ENCODE data around the gene PARVB.

The PARVB gene

DNA sequence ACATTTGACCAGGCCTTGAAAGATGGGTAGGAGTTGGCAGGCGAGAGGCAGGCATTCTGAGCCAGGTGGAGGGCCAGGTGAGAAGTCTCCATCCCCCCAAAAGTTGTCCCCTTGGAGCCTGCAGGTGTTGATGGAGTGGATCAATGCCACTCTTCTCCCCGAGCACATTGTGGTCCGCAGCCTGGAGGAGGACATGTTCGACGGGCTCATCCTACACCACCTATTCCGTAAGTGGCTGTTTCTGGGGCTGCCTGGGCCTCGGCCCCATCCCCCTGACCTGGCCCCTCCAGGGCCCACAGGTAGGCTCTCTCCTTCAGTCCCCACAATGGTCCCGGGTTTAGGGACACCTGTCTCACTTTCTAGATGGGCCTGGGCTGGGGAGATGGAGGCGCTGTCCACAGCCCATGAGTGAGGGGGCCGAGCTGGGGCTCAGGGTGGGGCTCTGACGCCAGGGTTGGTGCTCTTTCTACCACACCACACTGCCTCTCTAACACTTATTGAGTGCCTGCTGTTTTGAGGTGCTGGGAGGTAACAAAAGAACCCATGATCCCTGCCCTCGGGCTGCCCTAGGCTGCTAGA, 163.6 kb downstream of the PARVB start:
- DNase-seq = no peak

DNA sequence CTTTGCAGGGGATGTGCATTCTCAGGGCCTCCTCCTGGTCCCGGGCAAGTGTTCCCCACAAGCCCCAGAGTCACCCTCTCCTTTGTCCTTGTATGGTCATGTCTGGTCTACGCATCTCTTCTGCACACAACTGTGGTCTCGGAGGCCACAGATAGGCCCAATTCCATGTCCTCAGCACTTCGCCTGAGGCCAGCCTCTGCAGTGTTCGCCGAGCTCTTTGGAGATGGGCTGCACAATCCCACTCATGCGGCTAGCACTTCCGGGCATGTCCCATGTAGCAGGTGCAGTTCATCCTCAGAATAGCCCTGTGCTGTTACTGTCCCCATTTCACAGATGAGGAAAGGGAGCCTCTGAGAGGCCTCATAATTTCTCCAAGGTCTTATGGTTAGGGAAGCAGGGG, 164.2 kb downstream of the PARVB start:
- DNase-seq = no peak

DNA sequence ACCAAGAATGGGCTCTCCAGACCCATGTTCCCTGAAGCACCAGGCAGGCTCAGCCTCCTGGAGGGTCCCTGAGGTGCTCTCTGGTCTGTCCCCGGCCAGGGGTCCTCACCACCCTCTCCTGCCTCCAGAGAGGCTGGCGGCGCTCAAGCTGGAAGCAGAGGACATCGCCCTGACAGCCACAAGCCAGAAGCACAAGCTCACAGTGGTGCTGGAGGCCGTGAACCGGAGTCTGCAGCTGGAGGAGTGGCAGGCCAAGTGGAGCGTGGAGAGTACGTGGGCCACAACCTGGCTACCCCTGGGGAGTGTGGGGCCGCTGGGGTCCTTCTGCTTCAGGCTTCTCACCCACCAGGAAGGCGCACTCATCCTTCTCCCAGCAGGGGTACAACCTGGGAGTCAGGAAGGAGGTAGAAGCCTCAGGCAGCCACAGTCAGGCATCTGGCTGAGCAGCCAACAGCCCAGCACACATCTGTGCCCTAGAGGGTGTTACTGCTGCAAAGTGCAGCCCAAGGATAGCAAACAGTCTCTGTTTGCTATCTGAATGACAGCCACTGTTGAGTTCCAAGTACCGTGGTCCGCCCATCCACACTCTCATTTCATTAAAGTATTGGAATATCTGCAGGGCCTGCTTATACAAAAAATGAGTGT, 165.0 kb downstream of the PARVB start:
- no peak for DNase-seq

DNA sequence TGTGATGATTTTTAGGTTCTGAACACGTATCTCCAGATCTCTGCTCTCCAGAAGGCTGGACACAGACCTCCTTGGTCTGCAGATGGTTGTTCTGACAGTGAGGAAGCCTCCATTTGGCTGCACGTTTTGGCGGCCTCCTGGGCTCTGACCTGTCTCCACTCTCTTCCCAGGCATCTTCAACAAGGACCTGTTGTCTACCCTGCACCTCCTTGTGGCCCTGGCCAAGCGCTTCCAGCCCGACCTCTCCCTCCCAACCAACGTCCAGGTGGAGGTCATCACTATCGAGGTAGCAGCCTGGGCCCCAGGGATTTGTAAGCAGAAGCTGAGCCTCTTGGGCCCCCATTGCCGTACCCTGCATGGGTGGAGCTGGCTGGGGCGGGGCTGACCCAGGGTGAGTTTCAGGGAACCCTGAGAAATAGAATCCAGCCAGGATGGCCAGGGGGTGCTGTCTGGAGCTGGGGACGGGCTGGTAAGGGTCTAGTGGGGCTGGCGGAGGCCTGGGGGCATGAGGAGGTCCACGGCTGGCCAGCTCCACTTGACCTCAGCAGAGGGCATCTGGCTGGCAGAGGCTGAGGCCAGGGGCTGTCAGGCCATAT, 166.4 kb downstream of the PARVB start:
- DNase-seq = no peak

DNA sequence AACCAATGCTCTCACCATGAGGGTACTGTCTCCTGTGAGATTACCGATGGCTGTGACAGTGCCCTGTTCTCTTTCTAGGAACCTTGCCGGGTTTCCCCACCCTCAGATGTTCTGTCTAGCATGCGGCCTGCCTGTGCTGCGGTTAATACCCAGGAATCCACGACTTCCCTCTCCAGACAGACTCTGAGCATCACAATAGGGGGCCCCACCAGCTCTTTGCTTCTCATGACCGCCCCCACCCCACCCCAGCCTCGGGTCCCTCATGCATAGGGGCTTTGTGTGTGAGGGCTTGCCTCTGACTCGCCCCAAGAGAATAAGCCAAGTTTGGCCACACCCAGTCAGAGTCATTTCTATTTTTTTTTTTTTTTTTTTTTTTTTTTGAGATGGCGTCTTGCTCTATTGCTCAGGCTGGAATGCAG, 166.9 kb downstream of the PARVB start:
- DNase-seq = peak; percentile 54

DNA sequence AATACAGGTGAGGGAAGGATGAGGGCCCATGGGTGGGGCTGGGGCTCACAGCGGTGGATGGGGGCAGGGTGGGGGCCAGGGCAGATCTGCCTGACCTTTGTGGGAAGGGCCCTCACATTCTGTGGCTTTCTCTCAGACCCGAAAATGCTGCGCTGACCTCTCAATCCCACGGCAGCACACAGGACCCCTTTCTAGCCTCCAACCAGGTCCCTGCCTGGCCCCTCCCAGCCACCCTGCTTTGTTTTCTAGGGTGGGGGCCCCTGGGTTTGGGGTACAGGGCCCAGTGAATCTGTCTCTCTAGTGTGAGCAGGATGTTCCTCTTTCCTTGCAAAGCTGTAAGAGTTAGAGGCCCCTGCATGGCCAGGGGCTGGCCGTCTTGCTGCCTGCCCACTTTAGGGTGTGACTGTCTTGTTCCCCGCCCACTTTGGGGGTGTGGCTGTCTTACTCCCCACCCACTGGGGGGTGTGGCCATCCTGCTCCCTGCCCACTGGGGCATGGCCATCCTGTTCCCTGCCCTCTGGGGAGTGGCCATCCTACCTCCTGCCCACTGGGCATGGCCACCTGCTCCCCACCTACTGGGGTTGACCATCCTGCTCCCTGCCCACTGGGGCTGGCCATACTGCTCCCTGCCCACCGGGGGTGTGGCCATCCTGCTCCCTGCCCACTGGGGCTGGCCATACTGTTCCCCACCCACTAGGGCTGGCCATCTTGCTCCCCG, 168.2 kb downstream of the PARVB start:
- peak; percentile 54 for DNase-seq

DNA sequence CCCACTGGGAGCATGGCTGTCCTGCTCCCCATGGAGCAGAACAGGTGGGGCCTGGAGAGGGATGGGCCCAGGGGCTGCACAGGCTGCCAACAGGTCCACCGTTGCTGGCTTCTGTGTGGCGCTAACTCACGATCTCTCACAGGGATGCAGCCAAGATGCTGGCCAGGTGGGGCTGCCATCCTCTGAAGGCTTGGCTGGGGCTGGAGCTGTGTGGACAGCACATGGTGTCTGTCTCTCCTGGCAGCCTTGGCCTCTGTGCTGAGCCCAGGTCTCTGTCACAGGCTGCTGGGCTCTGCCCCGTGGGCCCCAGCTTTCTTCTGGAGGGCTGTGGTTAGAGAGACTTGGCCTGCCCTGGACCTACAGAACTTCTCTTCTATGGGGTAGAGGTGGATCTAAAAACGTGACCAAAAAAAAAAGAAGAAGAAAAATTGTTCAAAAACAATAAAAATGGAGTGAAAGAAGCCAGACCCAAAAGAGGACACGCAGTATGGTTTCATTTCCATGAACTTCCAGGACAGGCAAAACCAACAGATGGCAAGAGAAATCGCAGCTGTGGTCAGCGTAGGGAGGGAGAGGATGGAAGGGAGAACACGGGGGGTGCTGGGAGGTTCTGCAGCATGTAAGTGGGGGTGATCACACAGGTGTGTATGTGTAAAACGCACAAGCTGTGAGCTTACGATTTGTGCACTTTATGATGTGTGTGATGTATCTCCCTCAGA, 168.9 kb downstream of the PARVB start:
- no peak for DNase-seq

DNA sequence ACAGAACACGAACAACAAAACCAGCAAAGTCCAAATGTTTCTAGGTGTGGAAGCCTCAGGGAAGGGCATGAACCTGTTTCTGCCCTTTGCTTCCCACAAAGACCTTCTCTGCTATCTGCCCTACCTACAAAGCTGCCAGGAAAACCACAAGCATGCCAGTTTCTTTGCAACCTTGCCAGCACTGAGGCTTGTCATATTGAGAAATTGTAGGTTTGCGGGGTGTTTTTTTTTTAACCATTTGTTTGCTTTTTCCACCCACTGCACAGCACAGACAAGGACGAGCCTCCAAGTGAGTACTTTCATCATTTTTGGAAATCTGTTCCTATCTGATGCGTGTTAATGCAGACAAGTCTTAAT, 169.4 kb downstream of the PARVB start:
- peak; percentile 70 for DNase-seq

DNA sequence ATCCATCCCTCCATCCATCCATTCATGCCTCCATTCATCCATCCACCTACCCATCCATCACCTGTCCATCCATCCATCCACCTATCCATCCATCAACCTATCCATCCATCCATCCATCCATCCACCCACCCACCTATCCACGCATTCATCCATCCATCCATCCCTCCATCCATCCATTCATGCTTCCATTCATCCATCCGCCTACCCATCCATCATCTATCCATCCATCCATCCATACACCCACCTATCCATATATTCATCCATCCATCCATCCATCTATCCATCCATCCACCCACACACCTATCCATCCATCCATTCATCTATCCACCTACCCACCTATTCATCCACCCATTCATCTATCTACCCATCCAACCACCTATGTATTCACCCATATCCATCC, 170.5 kb downstream of the PARVB start:
- no peak for DNase-seq

DNA sequence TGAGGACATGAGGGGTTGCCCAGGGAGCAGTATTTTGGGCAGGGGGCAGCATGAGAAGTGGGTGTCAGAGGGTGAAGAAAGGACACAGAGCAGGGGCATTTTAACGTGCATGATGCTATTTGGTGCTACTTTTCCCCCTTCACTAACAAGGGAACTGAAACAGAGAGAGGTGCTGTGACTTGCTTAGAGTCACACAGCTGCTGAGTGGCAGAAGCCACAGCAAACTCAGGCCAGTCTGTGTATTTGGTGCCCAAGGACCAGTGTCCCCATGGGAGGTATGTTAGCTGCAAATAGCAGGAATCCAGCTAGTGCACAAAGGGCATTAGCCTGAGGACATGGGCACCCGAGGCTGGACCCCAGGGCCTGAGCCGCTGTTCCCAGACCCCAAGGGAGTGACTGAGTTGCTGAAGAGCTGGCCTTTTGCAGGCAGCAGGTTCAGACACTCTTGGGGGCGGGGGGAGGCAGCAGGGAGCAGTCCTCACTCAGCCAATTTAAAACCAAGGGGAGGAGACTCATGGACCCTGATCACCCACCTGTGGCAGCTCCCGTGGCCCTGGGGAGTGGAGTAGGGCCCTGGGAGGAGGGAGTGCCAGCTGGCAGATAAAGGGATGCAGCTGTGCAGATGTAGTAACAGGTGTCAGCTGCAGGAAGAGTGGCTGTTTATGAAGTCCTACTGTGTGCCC, 171.2 kb downstream of the PARVB start:
- no peak for DNase-seq

DNA sequence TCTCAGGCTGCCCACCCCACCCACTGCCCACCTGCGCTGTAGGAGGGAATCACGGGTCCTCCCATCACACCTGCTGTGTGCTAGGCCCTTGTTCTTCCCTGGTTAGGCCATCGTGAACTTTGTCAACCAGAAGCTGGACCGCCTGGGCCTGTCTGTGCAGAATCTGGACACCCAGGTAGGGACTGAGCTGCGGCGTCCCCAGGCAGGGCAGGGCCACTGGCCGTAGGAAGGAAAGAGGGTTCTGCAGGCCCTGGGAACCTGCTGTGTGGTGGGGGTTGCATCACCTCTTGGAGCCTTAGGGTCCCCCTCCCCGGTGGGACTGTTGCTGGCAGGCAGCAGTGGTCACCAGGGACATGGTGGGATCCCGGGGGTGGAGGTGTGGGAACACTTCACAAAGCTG, 172.1 kb downstream of the PARVB start:
- DNase-seq = no peak

DNA sequence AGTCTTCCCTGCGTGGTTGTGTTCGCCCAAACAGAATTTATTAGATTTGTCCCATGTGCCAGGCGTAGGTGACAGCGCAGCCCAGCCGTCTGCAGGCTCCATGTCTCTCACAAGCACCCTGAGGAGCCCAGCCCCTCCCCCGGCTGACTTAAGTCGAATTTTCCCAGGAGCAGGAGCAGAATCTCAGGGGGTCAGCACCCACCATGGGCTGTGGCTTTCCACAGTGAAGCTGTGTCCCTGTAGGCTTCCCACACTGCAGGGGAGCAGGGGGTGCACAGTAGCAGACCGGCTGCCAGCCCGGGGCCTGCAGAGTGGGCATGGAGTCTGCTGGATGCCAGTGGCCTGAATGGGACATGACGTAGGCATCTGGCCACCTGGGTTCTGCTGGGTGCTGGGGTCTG, 172.6 kb downstream of the PARVB start:
- DNase-seq = no peak

DNA sequence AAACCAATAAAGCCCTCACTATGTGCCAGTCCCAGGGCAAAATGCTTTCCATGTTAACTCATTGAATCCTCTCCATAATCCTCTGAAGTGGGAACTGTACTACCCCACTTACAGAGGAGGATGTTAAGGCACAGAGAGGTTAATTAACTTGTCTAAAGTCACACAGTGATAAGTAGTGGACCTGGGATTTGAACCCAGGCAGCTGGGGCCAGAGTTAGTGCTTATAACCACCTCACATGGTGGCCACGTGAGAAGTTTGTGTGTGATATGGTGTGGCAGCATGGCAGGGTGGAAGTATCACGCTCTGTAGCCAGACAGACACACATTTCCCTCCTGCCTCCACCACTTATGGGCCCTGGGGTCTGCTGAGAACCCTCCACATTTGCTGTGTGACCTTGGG, 173.2 kb downstream of the PARVB start:
- no peak for DNase-seq

DNA sequence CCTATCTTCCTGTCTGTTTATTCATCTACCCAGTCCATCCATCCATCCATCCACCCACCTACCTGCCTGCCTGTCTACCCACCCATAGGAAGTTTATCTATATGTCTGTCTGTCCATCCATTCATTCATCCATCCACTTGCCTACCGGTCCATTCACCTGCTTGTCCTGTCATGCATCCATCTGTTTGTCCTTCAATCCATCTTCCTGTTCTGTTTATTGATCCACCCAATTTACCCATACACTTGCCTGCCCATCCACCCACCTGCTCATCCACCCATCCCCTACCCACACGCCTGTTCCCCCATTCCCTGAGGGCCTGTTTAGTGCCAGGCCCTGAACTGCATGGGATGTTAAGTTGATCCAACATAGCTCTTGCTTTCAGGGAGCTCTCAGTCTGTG, 175.1 kb downstream of the PARVB start:
- no peak for DNase-seq

DNA sequence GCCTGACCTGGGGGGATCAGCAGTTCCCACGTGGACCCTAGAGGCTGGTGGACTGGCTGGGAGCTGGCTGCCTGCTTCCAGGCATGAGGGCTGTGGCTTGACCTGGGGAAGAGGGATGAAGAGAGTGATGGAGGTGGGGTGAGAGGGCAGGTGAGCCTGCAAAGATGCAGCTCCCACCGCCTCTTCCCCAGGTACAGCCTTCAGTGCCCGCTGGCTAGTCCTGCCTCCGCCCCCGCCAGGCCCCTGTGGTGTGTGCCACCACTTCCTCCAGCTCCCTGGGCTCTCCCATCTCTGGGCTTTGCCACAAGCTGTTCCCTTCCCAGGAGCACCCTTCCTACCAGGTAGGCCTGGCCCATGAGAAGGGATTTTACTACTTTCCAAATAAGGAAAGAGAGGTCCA, 175.8 kb downstream of the PARVB start:
- no peak for DNase-seq

DNA sequence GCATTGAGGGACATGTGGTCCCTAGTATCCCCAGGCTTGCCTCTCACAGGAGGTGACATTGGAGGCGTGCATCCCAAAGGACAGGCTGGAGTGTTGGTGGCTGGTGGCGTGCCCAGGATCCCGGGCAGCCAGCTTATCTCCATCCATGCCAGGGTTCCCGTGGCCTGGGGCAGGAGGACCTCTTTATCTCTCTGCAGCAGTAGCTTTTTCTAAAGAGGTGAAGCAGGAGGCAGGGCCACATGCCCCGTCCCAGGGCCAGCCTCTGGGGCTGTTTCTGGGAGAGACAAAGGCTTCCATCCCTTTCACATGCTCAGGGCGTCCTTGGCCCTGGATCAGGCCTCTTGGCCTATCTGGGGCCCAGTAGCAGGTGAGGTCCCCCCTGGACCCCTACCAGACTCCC, 176.3 kb downstream of the PARVB start:
- no peak for DNase-seq

DNA sequence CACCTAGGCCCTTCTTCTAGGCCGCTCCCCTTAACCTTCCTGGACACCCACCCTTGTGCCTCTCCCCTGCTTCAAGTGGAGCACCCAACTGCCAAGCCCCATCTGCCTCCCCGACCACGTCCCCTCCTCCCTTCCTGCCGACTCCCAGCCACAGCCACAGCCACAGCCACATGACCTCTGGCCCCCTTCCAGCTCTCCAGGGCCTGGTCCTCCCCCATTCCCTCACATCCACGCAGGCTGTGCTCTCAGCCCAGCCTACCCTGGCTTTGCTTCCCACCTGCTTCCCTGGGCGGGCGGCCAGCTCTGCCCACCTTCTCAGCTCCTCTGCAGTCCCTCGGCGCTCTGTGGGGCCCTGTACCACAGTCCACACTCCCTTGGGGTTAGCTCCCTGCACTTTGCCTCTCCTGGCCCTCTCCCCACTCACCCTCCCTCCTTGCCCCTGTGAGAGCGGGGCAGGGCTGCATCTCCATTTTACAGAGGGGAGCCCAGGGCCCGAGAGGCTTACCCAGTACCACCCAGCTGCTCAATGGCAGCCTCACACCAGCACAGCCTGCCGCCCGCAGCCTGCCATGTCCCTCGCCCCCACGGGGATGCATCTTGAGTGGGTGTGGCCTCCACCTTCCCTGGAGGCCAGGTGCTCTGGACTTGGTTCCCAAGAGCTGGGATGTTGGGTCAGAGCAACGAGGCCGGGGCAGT, 176.9 kb downstream of the PARVB start:
- DNase-seq = no peak

DNA sequence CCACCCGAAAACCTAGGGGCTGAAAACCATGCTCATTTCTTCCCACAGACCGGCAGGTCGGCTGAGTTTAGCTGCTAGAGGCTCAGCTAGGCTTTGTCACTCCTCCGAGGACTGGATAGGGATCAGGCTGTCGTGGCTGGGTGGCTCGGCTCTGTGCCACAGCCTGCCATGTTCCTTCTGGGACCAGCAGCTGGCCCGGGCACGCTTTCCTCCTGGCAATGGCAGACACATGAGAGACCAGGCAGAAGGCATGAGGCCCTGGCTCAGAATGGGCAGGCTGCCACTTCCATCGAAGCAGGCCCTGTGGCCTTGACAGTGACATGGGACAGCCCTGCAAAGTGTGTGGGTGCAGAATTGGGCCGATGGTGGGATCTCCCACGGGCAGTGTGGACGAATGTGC, 177.6 kb downstream of the PARVB start:
- no peak for DNase-seq

DNA sequence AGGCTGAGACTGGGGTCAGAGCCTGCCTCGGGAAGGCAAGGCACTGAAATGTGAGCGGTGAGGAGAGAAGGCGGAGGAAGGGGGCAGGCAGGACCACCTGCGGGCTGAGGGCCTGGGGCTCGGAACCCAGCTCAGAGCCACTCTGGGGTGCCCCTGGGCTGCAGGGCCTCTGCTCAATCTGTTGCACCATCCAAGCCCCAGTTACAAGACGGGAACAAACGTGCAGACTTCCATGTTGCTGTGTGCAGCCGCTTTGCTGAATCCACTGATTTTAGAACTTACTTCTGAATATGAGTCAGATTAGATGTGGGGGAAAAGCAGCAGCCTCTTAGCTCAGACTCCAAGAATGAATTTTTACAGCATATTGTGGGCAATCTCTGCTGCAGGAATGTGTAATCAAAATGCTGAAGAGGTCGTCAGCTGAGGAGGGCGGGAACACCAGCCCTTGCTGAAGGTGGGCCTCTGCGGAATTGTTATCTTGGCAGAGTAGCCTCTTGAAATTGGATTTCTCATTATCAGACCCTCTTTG, 178.2 kb downstream of the PARVB start:
- no peak for DNase-seq

DNA sequence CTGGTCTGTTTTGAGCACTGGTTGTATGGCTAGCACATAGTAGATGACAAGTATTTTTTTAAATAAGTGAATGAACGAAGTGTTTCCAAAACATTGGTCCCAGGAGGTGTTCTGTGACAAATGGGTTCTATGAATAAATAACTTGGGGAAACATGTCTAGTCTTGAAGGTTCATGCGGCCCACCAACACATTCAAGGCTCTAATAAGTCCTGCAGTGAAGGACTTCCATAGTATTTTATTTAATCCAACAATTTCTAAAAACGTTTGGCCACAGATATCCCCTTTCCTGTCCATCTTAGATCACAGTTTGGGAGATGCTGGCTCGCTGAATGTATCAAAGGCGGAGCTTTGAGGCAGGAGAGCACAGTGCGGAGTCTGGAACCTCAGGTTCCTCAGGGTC, 179.1 kb downstream of the PARVB start:
- DNase-seq = no peak

DNA sequence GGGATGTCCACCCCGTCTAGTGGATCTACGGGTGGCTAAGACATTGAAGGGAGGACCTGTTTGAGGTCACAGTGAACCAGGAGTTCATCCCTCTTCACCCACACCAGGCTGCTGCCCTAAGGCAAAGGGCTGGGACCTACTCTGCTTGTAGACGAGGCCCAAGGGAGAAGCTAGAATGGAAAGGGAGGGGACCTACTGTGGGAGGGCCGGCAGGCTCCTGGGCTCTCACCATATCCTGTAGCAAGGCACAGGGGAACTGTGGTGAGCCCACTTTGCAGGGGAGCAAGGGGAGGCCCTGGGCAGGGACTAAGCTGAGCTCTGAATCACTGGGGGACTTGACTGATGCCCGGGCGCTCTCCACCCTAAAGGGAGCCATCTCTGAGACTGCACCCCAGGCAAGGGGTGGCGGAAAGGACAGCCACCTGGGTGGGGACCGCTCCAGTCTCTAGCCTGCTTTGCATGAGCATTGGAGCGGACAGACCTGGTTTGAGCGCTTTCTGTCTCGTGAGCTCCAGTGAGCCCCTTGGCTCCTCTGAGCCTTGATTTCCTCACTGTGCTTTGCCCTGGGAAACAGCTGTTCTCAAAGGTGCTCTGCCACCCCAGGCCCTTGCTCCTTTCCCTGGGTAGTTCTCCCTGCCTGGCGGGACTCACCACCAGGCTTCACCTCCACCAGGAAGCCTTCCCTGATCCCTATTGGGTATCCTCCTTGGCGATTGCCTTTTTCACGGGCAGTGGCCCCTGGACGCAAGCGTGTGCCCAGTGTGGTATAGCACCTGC, 180.8 kb downstream of the PARVB start:
- DNase-seq = no peak
